ENCODE measurements around the gene TMEM247.

DNA sequence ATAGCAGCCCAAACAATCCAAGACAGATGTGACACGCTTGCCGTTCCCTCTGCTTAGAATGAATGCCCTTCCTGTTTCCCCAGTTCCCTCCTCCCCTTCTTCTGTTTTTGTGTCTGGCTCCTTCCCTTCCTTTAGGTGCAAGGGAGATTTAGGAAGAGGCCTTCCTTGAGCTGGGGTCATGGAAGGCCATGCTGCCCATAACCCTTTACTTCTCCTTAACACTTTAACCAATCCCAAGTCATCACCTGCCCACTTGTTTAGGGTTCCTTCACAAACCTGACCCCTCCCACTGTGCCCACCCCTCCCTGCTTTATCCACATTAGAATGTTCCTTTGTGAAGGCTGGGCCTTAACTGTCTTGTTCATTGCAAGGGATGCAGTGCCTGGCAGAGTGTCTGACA lies 24.9 kb downstream of the TMEM247 start:
- TF ChIP-seq, protein P1, sequence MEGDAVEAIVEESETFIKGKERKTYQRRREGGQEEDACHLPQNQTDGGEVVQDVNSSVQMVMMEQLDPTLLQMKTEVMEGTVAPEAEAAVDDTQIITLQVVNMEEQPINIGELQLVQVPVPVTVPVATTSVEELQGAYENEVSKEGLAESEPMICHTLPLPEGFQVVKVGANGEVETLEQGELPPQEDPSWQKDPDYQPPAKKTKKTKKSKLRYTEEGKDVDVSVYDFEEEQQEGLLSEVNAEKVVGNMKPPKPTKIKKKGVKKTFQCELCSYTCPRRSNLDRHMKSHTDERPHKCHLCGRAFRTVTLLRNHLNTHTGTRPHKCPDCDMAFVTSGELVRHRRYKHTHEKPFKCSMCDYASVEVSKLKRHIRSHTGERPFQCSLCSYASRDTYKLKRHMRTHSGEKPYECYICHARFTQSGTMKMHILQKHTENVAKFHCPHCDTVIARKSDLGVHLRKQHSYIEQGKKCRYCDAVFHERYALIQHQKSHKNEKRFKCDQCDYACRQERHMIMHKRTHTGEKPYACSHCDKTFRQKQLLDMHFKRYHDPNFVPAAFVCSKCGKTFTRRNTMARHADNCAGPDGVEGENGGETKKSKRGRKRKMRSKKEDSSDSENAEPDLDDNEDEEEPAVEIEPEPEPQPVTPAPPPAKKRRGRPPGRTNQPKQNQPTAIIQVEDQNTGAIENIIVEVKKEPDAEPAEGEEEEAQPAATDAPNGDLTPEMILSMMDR (IDR thresholded peaks at IDR 0.05), result no peak
- no peak for TF ChIP-seq POLR2A (IDR thresholded peaks at IDR 0.05)
